HUES6 (cell line): Measurements from ENCODE around the gene TMEM74B.

Experiments
- H3K27ac ChIP-seq: 2 replicates; pipeline ENCODE4 v1.7.0; 2013; ENCODE audit warnings: low read depth, mild to moderate bottlenecking, low read length, inconsistent platforms
- H3K27me3 ChIP-seq: 2 replicates; pipeline ENCODE4 v1.6.1; 2013; ENCODE audit warnings: low read length; ENCODE audit not compliant: control insufficient read depth, insufficient read depth
- H3K36me3 ChIP-seq: 2 replicates; pipeline ENCODE4 v1.6.1; 2013; ENCODE audit warnings: low read length; ENCODE audit not compliant: control insufficient read depth, insufficient read depth
- H3K4me1 ChIP-seq: 2 replicates; pipeline ENCODE4 v1.6.1; 2013; ENCODE audit warnings: low read length; ENCODE audit not compliant: control insufficient read depth, insufficient read depth
- H3K4me3 ChIP-seq: 2 replicates; pipeline ENCODE4 v1.5.1; 2013; ENCODE audit warnings: low read depth, low read length
- H3K9ac ChIP-seq: one replicate; pipeline ENCODE4 v1.6.1; 2013; ENCODE audit warnings: mild to moderate bottlenecking, low read length
- H3K9me3 ChIP-seq: 2 replicates; pipeline ENCODE4 v1.6.1; 2013; ENCODE audit warnings: low read depth, low read length; ENCODE audit not compliant: control insufficient read depth, insufficient read depth

Gene TMEM74B

GRCh38 chr20:1188347-1188746, 3.6 kb upstream of the TMEM74B start:
- Histone ChIP-seq H3K4me3 (no peak overlapping the region), H3K27me3 (peaks cover 21% of the 10 kb centered on the region), H3K9ac (no peak overlapping the region), H3K9me3 (no peaks in the 10 kb centered on the region), H3K27ac (no peak overlapping the region), H3K4me1 (peaks cover 23% of the 10 kb centered on the region; the same call in 1 of the 2 replicates), H3K36me3 (no peaks in the 10 kb centered on the region)

- Histone ChIP-seq H3K9ac (no peak overlapping the region), H3K27ac (no peak overlapping the region; the same call in 1 of the 2 replicates), H3K36me3 (no peaks in the 10 kb centered on the region), H3K4me1 (peaks cover 23% of the 10 kb centered on the region; the same call in 1 of the 2 replicates), H3K27me3 (peaks cover 27% of the 10 kb centered on the region), H3K4me3 (no peak overlapping the region), H3K9me3 (no peaks in the 10 kb centered on the region)
Observed at GRCh38 chr20:1187605-1188171, 2.9 kb upstream of the TMEM74B start.

GRCh38 chr20:1186367-1186991, 1.7 kb upstream of the TMEM74B start:
- H3K4me1 ChIP-seq: peaks cover 27% of the 10 kb centered on the region; the same call in 1 of the 2 replicates
- no peak overlapping the region for H3K27ac ChIP-seq
- H3K9me3 ChIP-seq: no peaks in the 10 kb centered on the region
- no peaks in the 10 kb centered on the region for H3K36me3 ChIP-seq
- H3K9ac ChIP-seq: peak overlapping the region; percentile 1
- H3K27me3 ChIP-seq: peaks cover 27% of the 10 kb centered on the region
- no peak overlapping the region; the same call in 1 of the 2 replicates for H3K4me3 ChIP-seq

GRCh38 chr20:1185790-1186334, 1.1 kb upstream of the TMEM74B start:
- Histone ChIP-seq H3K4me1 (peaks cover 27% of the 10 kb centered on the region; the same call in 1 of the 2 replicates), H3K27me3 (peaks cover 27% of the 10 kb centered on the region), H3K36me3 (no peaks in the 10 kb centered on the region), H3K9ac (peak overlapping the region; percentile 1), H3K27ac (no peak overlapping the region), H3K9me3 (no peaks in the 10 kb centered on the region), H3K4me3 (peak overlapping the region; percentile 52)

- peaks cover 27% of the 10 kb centered on the region; the same call in 1 of the 2 replicates for H3K4me1 ChIP-seq
- H3K36me3 ChIP-seq: no peaks in the 10 kb centered on the region
- no peak overlapping the region for H3K27ac ChIP-seq
- peak overlapping the region; percentile 69 for H3K4me3 ChIP-seq
- H3K9me3 ChIP-seq: no peaks in the 10 kb centered on the region
- peaks cover 27% of the 10 kb centered on the region for H3K27me3 ChIP-seq
- no peak overlapping the region for H3K9ac ChIP-seq
Observed at GRCh38 chr20:1185316-1185741, 548 bp upstream of the TMEM74B start.

- Histone ChIP-seq H3K27ac (no peak overlapping the region), H3K36me3 (no peaks in the 10 kb centered on the region), H3K4me3 (peak overlapping the region; percentile 69), H3K4me1 (peaks cover 27% of the 10 kb centered on the region; the same call in 1 of the 2 replicates), H3K9me3 (no peaks in the 10 kb centered on the region), H3K27me3 (peaks cover 23% of the 10 kb centered on the region), H3K9ac (peak overlapping the region; percentile 43)
Observed at GRCh38 chr20:1184260-1184637, 532 bp downstream of the TMEM74B start.

GRCh38 chr20:1183153-1183552, 1.6 kb downstream of the TMEM74B start:
- no peaks in the 10 kb centered on the region for H3K9me3 ChIP-seq
- peaks cover 27% of the 10 kb centered on the region; the same call in 1 of the 2 replicates for H3K4me1 ChIP-seq
- H3K4me3 ChIP-seq: no peak overlapping the region
- H3K36me3 ChIP-seq: no peaks in the 10 kb centered on the region
- no peak overlapping the region for H3K9ac ChIP-seq
- peaks cover 23% of the 10 kb centered on the region for H3K27me3 ChIP-seq
- H3K27ac ChIP-seq: no peak overlapping the region

GRCh38 chr20:1182106-1182505, 2.7 kb downstream of the TMEM74B start:
- no peak overlapping the region for H3K27ac ChIP-seq
- H3K36me3 ChIP-seq: no peaks in the 10 kb centered on the region
- H3K4me1 ChIP-seq: peaks cover 22% of the 10 kb centered on the region; the same call in 1 of the 2 replicates
- H3K9ac ChIP-seq: no peak overlapping the region
- H3K4me3 ChIP-seq: no peak overlapping the region
- peaks cover 23% of the 10 kb centered on the region for H3K27me3 ChIP-seq
- no peaks in the 10 kb centered on the region for H3K9me3 ChIP-seq

- Histone ChIP-seq H3K9ac (no peak overlapping the region), H3K4me1 (peaks cover 10% of the 10 kb centered on the region; the same call in 1 of the 2 replicates), H3K27me3 (peaks cover 23% of the 10 kb centered on the region), H3K4me3 (no peak overlapping the region), H3K27ac (no peak overlapping the region), H3K9me3 (no peaks in the 10 kb centered on the region), H3K36me3 (no peaks in the 10 kb centered on the region)
Observed at GRCh38 chr20:1180949-1181348, 3.8 kb downstream of the TMEM74B start.

GRCh38 chr20:1178623-1179022, 6.2 kb downstream of the TMEM74B start:
- Histone ChIP-seq H3K36me3 (no peaks in the 10 kb centered on the region), H3K27me3 (peaks cover 9% of the 10 kb centered on the region), H3K27ac (no peak overlapping the region), H3K9me3 (no peaks in the 10 kb centered on the region), H3K4me1 (peaks cover 4% of the 10 kb centered on the region; the same call in 1 of the 2 replicates), H3K4me3 (no peak overlapping the region), H3K9ac (no peak overlapping the region)

- H3K4me3 ChIP-seq: no peak overlapping the region
- H3K27ac ChIP-seq: no peak overlapping the region
- peaks cover 4% of the 10 kb centered on the region; the same call in 1 of the 2 replicates for H3K4me1 ChIP-seq
- H3K27me3 ChIP-seq: peaks cover 3% of the 10 kb centered on the region
- H3K9ac ChIP-seq: no peak overlapping the region
- H3K9me3 ChIP-seq: no peaks in the 10 kb centered on the region
- no peaks in the 10 kb centered on the region for H3K36me3 ChIP-seq
Observed at GRCh38 chr20:1178103-1178502, 6.7 kb downstream of the TMEM74B start.
